GM21381 (cell line): Measurements from ENCODE around the gene FBF1.
"Not testable (repeated sequence)": the region's sequence is repeated elsewhere in the genome, so short reads cannot be mapped to it uniquely, and the experiment has no call there.

Experiments
- ATAC-seq: cut with Tn5 transposase; IDR thresholded peaks from one replicate; pipeline ENCODE4 v1.9.1; 2021; ENCODE audit warnings: mild to moderate bottlenecking, moderate library complexity; ENCODE audit not compliant: unreplicated experiment

The FBF1 gene

DNA sequence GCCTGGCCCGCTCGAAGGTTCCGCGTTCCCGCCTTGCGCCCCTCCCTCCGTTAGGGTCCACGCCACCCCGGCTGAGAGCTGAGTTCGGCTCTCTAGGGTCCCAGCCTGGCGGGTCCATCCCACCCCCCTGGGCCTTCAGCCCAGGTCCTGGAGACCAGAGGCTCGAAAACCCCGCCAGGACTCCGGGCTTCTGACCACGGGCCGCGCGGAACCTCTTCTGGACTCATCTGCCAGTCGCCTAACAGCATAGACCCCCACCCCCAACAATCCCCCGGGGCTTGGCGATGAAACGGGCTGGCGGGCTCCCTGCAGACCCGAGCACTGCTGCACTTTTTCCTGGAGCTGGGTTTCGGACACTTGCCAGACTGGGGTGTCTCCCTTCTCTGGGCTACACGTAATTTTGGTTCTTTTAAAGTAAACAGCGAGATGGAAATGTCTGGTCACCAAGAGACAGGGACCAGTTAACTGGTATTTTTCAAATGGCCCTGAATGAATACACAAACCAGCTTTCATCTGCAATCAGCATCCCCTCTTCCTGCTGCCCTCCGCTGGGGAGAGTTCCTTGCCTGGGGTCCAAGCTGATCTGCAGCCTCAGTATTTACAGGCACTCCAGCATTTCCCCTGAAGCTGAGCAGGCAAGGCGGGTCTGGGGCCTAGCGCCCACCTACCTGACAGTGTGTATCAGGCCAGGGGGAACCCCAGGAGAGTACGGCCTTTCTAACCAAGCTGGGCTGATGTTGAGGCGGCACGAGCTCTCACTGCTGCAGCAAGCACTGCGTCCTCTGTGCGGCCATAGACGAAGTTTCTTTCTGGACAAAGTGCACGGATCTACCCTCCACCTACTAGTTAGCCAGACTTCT is 43.5 kb downstream of the FBF1 start:
- no peak for ATAC-seq

DNA sequence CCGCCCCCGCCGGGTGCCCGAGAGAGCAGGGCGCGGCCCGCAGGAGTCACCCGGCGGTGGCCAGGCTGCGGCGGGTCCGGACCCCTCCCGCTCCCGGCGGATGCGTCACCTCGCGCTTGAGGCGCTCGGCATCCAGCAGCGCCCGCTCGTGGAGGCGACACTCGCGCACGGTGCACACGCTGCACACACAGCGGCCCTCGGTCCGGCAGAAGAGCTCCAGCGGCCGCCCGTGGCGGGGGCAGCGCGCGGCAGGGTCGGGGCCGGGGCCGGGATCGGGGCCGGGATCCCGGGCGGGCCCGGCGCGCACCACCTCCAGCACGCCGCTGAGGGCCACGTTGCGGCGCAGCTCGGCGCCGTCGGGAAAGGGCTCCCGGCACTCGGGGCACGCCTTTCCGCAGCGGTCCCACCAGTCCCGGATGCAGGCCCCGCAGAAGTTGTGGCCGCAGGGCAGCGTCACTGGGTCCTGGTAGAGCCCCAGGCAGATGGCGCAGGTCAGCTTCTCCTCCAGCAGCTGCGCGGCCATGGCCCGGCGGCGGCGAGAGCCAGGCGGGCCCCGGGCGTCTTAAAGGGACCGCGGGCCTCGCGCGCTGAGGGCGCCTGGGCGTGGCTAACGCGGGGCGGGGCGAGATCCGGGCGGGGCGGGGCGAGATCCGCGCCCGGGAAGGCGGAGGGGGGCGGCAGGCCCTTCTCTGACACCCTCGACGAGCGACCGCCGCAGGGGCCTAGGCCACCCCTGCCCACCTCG is 44.3 kb downstream of the FBF1 start, which contains the start of gene TRIM65:
TSS of gene TRIM65 (minus strand) at position 537 of the 745 bp plus-strand sequence. CDS start at position 523, 14 bp downstream.
- ATAC-seq, result peak; percentile 60

DNA sequence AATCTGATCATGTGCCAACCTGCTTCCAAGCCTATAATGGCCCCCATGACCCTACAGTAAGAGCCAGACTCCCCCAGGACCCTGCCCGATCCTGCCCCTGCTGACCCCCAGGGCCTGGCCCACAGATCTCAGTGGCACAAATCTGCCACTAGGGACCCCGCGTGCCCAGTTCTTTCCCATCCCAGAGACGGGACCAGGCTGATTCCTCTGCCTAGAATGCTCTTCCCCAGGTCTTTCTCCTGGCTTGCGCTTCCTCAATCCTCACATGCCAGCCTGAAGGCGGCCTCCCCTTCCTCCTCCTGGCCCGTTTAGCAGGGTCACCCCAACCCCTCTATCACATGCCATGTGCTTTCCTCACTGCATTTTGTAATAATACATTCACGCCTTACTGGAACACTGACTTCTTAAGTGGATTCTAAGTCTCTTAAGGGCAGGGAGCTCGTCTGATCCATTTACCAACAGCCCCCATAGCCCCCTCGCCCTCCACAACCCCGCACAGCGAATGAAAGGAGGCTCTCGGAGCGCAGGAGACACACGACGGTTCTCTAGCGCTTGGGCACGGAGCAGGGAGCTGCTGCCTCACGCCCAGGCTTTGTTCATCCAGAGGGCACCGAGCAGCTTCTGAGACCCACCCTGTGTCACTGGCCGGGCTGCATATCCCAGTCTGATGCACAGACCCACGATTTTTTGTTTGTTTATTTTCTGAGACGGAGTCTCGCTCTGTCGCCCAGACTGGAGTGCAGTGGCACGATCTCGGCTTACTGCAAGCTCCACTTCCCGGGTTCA is 45.3 kb downstream of the FBF1 start:
- ATAC-seq, result no peak

DNA sequence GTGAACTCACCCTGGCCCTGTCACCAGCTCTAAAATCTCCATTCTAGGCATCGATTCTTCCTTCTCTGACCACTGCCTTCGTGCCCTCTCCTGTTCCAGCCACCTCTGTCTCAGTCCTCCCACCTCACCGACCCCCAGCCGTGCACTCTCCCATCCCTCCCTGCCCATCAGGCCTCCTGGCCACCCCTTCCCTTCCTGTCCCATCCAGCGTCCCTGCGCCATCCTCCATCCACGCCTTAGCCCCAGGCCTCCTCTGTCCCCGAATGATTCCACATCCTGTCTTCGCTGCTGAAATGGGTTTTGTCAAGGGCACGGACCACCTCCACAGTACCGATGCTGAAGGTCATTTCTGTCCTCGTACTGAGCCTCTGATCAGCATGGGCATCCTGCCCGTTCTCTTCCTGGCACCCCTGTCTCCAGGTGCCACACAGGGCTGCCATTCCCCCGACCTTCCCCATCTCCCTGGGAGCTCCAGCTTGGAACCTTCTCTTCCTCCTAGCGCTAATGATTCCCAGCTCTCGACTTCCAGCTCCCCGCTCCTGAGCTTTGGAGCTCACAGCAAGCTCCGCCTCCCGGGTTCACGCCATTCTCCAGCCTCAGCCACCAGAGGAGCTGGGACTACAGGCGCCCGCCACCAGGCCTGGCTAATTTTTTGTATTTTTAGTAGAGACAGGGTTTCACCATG is 46.7 kb downstream of the FBF1 start:
- ATAC-seq, result no peak

DNA sequence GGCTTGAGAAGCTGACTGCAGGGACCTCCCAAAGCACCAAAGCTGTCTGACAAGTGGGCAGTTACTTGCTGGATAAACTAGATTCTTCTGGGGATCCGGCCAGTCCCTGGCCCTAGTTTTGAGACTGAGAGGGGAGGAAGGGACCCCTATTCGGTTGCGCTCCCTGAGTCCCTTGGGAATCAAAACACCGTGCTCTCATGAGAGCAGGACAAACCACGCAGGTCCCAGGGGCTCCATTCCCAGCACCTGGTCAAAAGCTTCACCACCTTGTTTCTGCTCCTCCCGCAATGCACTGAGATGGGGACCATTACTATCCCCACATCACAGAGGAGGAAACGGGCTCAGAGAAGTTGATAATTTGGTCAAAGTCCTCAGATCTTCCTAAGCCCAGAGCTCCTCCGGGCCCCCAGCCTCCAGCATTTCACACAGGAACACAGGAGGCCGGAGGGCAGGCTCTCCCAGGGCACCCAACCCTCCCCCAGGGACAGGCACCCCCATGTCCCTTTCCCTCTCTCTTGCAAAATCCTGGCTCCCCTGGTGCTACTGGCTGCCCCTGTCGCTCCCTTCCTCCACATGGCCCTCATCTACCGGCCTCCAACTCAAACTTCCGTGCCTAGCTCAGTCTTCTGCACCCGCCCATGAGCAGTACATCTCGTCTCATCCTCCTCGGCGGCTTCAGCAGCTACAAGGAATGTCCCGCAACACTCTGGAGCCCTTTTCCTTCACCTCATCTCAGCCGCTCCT is 47.4 kb downstream of the FBF1 start:
- ATAC-seq, result no peak

DNA sequence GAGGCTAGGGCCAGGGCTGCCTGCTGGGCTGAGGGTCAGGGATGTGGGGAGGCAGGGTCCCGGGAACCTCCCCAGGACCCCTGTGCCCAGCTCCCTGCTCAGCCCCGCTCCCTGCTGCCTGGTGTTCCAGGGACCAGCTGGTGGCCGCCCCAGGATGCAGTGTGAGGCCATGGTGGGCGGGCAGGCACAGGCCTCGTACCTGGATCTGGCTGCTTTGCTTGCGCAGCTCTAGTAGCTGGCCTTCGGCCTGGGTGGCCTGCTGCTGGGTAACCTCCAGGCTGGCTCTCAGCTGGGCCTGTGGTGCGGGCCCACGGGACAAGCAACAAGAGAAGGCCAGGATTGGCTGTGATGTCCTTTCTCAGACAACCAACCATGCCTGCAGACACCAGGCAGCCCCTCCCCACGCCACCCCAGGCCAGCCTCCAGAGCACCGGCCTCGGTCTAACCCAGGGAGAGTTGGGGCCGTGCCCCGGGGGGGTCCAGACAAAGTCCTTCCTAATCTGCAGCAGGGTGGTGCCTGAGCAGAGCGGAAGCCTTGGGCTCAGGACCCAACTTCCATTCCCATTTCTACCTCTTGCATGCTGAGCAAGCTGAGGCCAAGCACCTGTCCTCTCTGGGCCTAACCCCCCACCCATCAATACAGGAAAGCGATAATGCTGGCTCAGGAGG is 48.2 kb downstream of the FBF1 start:
- ATAC-seq, result no peak

DNA sequence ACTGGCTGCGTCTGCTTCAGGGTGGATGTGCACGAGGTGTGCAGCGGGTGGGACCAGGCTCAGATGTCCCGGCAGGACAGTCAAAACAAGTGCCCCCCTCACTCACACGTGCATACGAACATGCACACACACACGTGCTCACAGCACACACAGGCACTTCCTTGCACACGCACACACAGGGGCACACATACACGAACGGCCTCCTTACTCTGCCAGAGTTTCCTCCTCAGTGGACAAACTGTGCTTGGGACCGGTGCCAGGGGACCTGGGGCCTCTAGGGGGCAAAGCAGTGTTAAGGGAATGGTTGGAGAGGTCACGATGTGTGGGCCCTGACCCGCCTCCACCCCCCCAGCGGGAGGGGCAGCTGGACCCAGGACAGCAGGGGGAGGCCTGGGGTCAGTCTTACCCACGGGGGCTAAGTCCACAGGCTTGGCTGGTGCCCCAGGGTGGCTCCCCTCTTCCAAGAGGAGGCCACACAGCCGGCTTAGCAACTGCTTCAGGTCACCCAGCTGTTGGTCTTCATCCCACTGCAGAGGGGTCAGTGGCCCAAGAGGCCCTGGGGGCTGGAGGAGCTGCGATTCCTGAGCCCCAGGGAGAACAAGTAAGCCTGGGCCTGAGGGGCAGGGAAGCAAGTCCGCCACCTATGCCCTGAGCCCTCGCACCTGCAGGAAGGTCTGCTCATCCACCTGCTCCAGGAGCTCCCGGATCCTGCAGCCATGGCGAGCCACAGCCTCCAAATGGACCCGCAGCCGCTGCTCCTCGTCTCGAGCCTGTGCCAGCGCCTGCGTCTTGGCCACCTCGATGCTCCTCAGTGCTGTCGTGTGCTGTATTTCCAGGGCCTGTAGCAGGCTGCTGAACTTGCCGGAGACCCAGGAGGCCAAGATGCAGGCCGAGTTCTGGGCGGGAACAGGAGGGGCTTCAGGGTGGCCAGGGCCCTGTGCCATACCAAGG is 49.0 kb downstream of the FBF1 start:
- ATAC-seq, result no peak

DNA sequence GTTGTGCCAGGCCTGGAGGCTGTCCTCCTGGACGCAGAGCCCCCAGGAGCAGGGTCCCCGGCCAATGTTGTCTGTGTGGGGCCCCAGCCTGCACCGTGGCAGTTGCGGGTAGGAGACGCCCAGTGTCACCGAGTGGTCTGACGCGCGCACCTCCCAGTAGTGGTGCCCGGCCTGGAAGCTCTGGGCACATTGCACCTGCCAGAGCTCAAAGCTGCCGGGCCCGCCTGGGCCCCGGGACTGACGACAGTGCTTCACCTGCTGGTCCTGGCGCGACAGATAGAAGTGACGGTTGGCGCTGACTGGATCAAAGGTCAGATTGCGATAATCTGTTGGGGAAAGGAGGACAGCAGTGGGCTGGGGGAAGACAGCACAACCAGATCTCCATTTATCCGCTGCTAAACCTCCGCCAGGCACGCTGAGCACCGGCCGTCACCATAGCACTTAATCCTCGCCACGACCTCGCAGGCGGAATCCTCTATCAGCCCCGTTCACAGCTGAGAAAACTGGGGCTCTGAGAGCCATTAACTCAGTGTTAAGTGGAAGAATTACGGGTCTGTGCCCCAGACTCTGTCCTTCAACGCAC is 49.7 kb downstream of the FBF1 start:
- no peak for ATAC-seq

DNA sequence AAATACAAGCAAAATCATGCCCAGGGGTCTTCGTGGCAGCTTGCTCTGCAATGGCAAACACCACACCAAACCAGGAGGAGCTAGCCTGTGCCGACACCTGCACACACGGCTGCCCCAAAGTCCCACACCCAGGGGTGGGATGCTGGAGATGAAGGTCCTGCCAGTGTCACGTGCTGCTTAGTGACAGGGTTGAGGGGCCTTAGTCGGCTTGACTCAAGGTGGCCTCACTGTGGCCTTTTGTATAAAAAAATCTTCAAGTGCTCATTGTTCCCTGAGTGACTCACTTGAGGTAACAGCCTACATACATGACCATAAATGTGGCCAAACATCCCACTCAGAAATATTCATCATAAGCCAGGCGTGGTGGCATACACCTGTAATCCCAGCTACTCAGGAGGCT is 51.4 kb downstream of the FBF1 start:
- no peak for ATAC-seq

DNA sequence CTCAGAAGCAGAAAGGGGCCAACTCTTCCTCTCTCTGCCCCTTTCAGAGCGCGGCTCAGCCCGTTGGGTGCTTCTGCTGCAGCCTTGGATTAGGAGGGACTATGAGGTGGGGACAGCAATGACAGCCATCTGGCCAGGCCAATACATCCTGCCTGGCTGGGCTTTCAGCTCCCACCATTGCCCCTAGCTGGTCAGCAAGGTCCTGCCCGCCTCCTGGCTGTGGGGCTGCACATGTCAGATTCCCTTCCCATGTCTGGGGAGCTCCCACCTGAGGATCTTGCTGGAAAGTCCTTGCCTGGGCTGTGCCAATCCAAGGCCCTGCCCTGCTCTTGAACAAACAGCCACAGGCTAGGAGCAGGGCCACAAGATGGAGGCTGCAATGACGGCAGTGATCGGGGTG is 52.4 kb downstream of the FBF1 start:
- no peak for ATAC-seq

DNA sequence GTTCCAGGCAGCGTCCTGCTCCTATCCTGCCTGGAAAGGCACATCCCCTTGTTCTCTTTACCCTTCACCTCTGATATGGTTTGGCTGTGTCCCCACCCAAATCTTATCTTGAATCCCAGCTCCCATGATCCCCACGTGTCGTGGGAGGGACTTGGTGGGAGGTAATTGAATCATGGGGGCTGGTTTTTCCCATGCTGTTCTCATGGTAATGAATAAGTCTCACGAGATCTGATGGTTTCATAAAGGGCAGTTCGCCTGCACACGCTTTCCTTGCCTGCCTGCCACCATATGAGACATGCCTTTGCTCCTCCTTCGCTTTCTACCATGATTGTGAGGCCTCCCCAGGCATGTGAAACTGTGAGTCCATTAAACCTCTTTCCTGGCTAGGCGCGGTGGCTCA is 55.0 kb downstream of the FBF1 start:
- not testable (repeated sequence) for ATAC-seq

DNA sequence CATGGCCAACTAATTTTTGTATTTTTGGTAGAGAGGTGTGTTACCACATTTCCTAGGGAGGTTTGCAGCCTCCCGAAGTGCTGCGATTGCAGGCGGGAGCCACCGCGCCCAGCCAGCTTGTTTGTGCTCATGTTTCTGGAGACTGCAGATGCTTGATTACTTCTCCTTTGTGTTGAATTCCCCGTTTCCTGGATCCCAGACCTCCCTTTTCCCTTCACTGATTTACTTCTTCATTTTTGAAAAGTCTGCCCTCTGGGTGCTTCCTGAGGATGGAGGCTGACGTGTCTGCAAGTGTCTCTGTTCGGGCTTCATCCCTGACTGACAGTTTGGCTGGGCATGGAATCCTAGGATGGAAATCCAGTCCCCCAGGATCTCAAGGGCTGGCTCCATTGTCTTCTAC is 55.4 kb downstream of the FBF1 start:
- ATAC-seq, result no peak

DNA sequence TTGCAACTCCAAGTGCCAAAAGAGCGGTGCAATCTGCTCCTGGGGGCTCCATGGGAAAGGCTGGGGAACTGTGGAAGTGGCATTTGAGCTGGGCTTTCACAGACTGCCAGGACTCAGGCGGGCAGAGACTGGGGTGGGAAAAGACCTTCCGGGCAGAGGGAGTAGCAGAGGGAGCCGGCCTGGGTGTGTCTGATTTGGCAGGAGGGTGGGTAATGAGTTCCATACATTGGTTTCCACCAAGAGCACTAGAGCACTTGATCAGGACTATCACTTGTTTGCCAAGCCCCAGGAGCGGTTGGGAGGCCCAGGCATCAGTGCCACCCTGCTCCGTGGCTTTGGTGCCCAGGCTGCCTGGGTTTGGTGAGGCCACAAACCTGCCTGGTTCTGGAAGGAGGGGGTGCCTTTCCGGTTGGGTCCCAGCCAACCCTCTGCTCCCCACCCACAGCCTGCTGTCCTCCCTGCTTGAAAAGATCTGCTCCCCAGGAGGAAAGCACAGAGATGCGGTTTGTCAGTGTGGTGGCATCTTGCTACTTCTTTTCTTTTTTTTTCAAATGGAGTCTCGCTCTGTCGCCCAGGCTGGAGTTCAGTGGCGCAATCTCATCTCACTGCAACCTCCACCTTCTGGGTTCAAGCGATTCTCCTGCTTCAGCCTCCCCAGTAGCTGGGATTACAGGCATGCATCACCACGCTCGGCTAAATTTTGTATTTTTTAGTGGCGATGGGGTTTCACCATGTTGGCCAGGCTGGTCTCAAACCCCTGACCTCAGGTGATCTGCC is 59.0 kb downstream of the FBF1 start:
- no peak for ATAC-seq

DNA sequence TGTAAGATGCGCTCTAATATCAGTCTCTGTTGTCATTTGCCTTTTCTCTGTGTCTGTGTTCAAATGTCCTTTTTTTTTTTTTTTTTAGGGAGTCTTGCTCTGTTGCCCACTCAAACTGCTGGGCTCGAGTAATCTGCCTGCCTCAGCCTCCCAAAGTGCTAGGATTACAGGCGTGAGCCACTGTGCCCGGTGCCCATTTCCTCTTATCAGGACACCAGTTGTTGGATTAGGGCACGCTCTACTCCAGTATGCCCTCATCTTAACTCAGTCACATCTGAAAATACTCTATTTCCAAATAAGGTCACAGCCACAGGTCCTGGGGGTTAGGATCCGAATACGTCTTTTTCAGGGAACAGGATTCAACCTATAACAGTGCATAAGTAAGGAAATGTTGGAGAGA is 60.6 kb downstream of the FBF1 start:
- no peak for ATAC-seq

DNA sequence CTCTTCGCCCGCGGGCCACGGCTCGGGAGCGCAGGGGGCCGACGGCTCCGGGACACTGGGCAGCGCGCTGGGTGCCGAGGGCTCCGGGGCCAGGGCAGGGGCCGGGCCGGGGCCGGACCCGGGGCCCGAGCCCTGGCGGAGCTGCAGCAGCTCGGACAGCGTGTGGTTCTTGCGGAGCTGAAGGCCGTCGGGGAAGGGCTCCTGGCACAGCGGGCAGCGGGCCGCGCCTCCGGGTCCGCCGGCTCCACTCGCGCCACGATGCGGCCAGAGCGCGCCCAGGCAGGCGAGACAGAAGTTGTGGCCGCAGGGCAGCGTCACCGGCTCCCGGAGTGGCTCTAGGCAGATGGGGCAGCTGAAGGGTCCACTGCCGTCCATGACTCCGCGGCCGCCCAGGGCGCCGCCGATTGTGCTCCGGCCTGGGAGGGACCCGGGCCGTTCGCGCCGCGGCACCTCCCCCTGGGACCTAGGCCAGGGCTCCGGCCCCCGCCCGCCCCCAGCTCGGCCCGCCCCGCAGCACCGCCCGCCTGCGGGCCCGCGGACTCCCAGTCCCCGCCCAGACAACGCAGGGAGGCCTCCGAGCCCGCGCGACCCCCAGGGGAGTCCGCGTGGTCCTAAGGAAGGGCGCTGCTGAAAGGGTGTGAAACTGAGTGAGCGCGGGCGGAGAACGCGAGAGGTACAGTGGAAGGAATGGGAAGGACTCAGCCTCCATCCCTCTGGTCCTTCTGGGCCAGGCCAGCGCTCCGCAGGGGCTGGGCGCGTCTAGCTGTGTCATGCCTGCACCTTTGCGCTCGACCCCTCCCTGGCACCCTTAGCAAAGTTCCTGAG is 62.5 kb downstream of the FBF1 start, which contains the start of gene TRIM47:
TSS of gene TRIM47 (minus strand) at position 408 of the 825 bp plus-strand sequence. CDS start at position 375, 33 bp downstream.
- ATAC-seq, result no peak

DNA sequence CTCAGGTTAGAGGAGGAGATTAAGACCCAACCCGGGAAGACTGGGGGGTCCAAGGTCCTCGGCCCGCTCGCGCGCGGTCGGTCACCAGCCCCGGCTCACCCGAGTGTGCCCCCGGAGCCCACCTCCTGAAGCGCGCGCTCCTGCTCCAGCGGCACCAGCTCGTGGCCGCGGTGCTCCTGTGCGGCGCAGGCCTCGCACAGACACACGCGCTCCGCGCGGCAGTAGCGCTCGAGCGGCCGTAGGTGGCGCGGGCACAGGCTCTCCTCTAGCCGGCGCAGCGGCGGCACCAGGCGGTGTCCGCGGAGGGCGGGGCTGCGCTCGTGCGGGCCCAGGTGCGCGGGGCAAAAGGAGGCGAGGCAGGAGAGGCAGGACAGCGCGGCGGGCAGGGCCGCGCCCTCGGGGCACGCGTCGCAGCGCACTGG is 63.1 kb downstream of the FBF1 start:
- ATAC-seq, result peak; percentile 56
